ENCODE measurements around the gene SPI1. TPM values are rescaled to one million over a fixed set of nuclear protein-coding genes. Genes with fewer than 3 reads are reported as not detected.

The SPI1 gene
- total RNA-seq, 2 donors from 2014 or later, result 7.5 to 23.1 TPM

DNA sequence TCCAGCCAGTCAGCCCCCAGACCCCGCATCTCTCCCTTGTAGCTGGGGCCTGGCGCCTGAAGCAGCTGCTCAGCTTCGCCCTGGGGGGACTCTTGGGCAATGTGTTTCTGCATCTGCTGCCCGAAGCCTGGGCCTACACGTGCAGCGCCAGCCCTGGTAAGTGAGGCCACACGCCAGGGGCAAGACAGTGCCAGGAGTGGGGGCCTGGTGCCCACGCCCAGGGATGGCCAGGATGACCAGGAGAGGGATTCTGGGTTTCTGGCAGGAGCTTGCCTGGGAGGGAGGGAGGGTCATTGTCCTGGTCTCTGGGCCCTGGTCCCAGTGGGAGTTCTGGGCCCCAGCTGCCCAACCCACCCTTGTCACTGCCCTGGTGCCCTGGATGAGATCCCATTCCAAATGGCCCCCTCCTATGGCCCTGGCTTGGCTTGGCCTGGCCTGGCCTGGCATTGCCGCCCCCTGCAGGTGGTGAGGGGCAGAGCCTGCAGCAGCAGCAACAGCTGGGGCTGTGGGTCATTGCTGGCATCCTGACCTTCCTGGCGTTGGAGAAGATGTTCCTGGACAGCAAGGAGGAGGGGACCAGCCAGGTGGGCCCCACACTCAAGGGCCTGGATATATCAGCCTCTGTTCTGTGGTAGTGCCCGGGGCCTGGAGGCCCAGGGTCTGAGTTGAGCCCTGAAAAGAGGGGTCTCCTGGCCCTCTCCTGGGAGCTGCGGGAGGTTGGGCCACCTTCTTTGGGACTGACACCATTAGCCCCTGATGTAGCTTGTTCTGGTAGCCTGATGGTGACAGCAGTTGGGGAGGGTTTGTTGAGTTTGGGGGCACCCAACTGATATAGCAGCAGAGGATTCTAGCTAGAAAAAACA lies 33.8 kb upstream of the SPI1 start:
- Histone ChIP-seq H3K4me3 (no peak overlapping the region), H3K9me3 (no peaks in the 10 kb centered on the region), H3K27ac (no peak overlapping the region), H3K27me3 (no peaks in the 10 kb centered on the region), H3K4me1 (peaks cover 0 to 71% of the 10 kb centered on the region in 2 donors), H3K36me3 (peaks cover 48% of the 10 kb centered on the region)
- peak; percentile 44 to 70 for TF ChIP-seq CTCF (IDR thresholded peaks at IDR 0.05)
- no peak for DNase-seq (ENCODE audit: low spot score)

- peaks cover 0 to 61% of the 10 kb centered on the region in 2 donors for H3K4me1 ChIP-seq
- no peak for TF ChIP-seq CTCF (IDR thresholded peaks at IDR 0.05)
- H3K27me3 ChIP-seq, result no peaks in the 10 kb centered on the region
- H3K9me3 ChIP-seq, result no peaks in the 10 kb centered on the region
- no peak for DNase-seq (ENCODE audit: low spot score)
- H3K4me3 ChIP-seq, result no peak overlapping the region
- peaks cover 46% of the 10 kb centered on the region for H3K36me3 ChIP-seq
- peak overlapping the region; percentile 93 to 97 for H3K27ac ChIP-seq
These were observed 32.3 kb upstream of the SPI1 start for GRCh38 chr11:47410370-47411264.

DNA sequence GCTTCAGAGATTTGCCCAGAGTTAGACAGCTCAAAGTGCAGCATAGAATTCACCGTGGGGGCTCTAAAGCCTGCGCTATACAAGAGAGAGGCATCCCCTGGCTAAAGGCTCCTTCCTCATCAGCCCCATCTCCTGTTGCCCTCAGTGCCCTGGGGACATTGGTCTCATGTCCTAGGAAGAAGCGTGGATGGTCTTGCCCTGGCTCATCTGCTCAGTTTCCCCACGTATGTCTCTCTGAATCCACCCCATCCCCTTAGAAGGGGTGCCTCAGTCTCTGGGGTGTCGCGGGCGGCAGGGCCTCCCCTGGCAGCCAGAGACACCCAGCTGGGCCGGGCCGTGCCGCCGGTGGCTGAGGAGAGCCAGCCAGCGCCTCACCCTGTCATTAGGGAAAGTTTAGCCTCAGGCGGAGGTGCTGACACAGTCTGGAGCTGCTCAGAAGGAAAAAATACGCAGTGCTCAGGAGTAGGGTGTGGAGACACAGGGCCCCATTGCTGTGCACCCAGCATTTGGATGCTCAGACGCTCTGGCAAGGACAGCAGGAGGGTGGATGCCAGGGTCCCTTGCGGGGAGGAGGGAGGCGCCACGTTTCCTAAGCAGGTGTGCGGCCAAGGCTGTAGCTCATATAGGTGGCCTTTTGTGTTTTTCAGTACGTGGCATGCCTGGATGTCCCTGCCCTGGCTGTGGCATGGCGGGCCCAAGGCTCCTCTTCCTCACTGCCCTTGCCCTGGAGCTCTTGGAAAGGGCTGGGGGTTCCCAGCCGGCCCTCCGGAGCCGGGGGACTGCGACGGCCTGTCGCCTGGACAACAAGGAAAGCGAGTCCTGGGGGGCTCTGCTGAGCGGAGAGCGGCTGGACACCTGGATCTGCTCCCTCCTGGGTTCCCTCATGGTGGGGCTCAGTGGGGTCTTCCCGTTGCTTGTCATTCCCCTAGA lies 31.4 kb upstream of the SPI1 start:
- Histone ChIP-seq H3K4me3 (peak overlapping the region; percentile 85 to 99), H3K27ac (peak overlapping the region; percentile 93 to 97), H3K36me3 (peaks cover 37% of the 10 kb centered on the region), H3K9me3 (no peaks in the 10 kb centered on the region), H3K4me1 (peaks cover 0 to 52% of the 10 kb centered on the region in 2 donors), H3K27me3 (no peaks in the 10 kb centered on the region)
- no peak for TF ChIP-seq CTCF (IDR thresholded peaks at IDR 0.05)
- DNase-seq (ENCODE audit: low spot score), result no peak

DNA sequence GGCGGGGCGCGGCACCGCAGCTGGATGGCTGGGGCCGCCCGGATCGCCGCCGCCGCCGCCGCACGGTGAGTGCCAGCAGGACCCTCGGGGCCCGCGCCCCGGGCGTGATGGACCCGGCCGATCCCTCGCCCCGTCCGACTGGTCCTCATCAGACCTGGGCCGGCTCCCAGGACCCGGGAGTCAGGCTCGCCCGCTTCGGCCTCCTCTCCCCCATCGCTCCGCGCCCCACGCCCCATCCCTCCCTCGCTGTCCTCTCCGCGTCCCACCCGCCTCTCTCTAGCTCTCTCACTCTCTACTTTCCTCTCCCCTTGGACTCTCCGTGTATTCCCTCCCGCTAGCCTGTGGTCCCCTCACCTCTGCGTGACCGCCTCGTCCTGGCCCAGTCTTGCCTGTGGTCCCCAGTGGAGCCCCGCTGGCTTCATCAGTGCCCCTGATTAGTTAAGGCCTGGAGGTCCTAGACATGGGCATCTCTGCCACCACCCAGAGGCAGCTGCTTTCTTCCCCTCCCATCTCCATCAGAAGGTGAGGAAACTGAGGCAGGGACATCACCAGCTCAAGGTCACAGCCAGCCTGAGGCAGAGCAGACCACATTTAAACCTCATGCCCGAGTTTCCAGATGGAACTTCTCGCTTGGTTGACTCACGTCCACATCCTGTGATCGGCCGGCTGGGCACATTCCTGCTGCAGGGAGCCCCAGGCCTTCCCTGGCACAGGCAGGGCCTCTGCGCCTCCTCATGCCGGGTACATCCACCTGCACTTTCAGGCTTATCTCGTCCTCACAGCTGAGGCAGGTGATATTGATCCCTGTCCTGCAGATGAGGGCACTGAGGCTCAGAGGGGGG lies 30.5 kb upstream of the SPI1 start:
- H3K4me1 ChIP-seq, result peaks cover 0 to 43% of the 10 kb centered on the region in 2 donors
- no peak for TF ChIP-seq CTCF (IDR thresholded peaks at IDR 0.05)
- no peak for DNase-seq (ENCODE audit: low spot score)

More for the DNA sequence above, 30.5 kb upstream of the SPI1 start:
- peak overlapping the region; percentile 85 to 99 for H3K4me3 ChIP-seq
- H3K27ac ChIP-seq, result peak overlapping the region; percentile 93 to 97
- H3K27me3 ChIP-seq, result no peaks in the 10 kb centered on the region
- H3K36me3 ChIP-seq, result peaks cover 28% of the 10 kb centered on the region
- no peaks in the 10 kb centered on the region for H3K9me3 ChIP-seq
